IMR-90 (cell line): ENCODE measurements around the gene HORMAD2. TPM values are rescaled to one million over a fixed set of nuclear protein-coding genes. Genes with fewer than 3 reads are reported as not detected.

Experiments
- ATAC-seq: fragments of 200-7000 bp; cut with Tn5 transposase; 2 replicates; pipeline ENCODE4 v1.9.1; 2020; ENCODE audit warnings: low read depth, mild to moderate bottlenecking, moderate library complexity
- BruUV-seq: library from RNA; stranded (reverse); fragments of 400-500 nt; replicated peaks from 2 replicates; lab custom pipeline; 2021; lab: Mats Ljungman, UMichigan
- CTCF ChIA-PET: fragments of 300-600 bp; formaldehyde crosslinking; extraction: SDS; loops from one replicate; lab custom pipeline; 2021; ENCODE audit warnings: antibody characterized with exemption; lab: Yijun Ruan, JAX
- POLR2A ChIA-PET: fragments of 300-600 bp; sonication (Branson Sonifier 250); formaldehyde crosslinking; loops from one replicate; lab custom pipeline; 2022; ENCODE audit warnings: antibody characterized with exemption; ENCODE audit not compliant: unreplicated experiment; lab: Charles Lee
- DNase-seq: peaks from one replicate; pipeline ENCODE4 v3.0.0; 2013
- H2AFZ ChIP-seq: replicated peaks from 2 replicates; pipeline ENCODE3; 2013; ENCODE audit warnings: low read length, mild to moderate bottlenecking; ENCODE audit not compliant: poor library complexity
- H2AK5ac ChIP-seq: 2 replicates; pipeline ENCODE4 v1.6.1; 2013; ENCODE audit warnings: low read depth, low read length, inconsistent platforms
- H2AK9ac ChIP-seq: replicated peaks from 2 replicates; pipeline ENCODE3; 2013; ENCODE audit warnings: mild to moderate bottlenecking, low read depth, low read length, moderate library complexity; ENCODE audit not compliant: poor library complexity
- H2BK120ac ChIP-seq: 2 replicates; pipeline ENCODE4 v1.6.1; 2013; ENCODE audit warnings: low read depth, low read length, inconsistent platforms
- H2BK15ac ChIP-seq: 3 replicates; pipeline ENCODE4 v1.6.1; 2013; ENCODE audit warnings: low read depth, low read length, inconsistent platforms
- H2BK20ac ChIP-seq: 2 replicates; pipeline ENCODE4 v1.6.1; 2013; ENCODE audit warnings: low read depth, mild to moderate bottlenecking, inconsistent platforms, low read length, moderate library complexity
- H2BK5ac ChIP-seq: 2 replicates; pipeline ENCODE4 v1.6.1; 2013; ENCODE audit warnings: mild to moderate bottlenecking, low read depth, low read length, inconsistent platforms; ENCODE audit not compliant: poor library complexity, severe bottlenecking
- H3K14ac ChIP-seq: replicated peaks from 2 replicates; pipeline ENCODE4 v1.6.1; 2013; ENCODE audit warnings: low read depth, low read length, inconsistent platforms
- H3K18ac ChIP-seq: 2 replicates; pipeline ENCODE4 v1.6.1; 2013; ENCODE audit warnings: low read depth, low read length, control low read depth
- H3K23ac ChIP-seq: 2 replicates; pipeline ENCODE4 v1.6.1; 2013; ENCODE audit warnings: low read depth, low read length, inconsistent platforms
- H3K27ac ChIP-seq: 2 replicates; pipeline ENCODE4 v1.5.1; 2013; ENCODE audit warnings: mild to moderate bottlenecking, control low read depth, low read length; ENCODE audit not compliant: insufficient read depth
- H3K27me3 ChIP-seq: 2 replicates; pipeline ENCODE4 v1.6.1; 2013; ENCODE audit warnings: low read length; ENCODE audit not compliant: control insufficient read depth, insufficient read depth
- H3K36me3 ChIP-seq: 2 replicates; pipeline ENCODE4 v1.6.1; 2013; ENCODE audit warnings: low read length, mixed read lengths; ENCODE audit not compliant: control insufficient read depth, insufficient read depth
- H3K4ac ChIP-seq: 2 replicates; pipeline ENCODE4 v1.6.1; 2013; ENCODE audit warnings: low read depth, low read length, inconsistent platforms
- H3K4me1 ChIP-seq: 2 replicates; pipeline ENCODE4 v1.6.1; 2013; ENCODE audit warnings: low read length, mixed read lengths; ENCODE audit not compliant: control insufficient read depth, insufficient read depth
- H3K4me2 ChIP-seq: 2 replicates; pipeline ENCODE4 v1.6.1; 2013; ENCODE audit warnings: low read depth, mild to moderate bottlenecking, control low read depth, low read length, moderate library complexity
- H3K4me3 ChIP-seq: 2 replicates; pipeline ENCODE4 v1.5.1; 2013; ENCODE audit warnings: low read depth, mild to moderate bottlenecking, control low read depth, low read length, moderate library complexity; ENCODE audit not compliant: insufficient read depth
- H3K56ac ChIP-seq: 2 replicates; pipeline ENCODE4 v1.6.1; 2013; ENCODE audit warnings: low read length, inconsistent platforms; ENCODE audit not compliant: insufficient read depth; ENCODE audit errors: extremely low read depth
- H3K79me1 ChIP-seq, 2 experiments: 2 replicates each; pipeline ENCODE4 v1.6.1; 2013; ENCODE audit warnings: low read length in 2 of 2, inconsistent platforms in 1 of 2, low read depth in 1 of 2
- H3K9ac ChIP-seq: 2 replicates; pipeline ENCODE4 v1.6.1; 2013; ENCODE audit warnings: low read depth, low read length, control low read depth
- H3K9me1 ChIP-seq: 2 replicates; pipeline ENCODE4 v1.6.1; 2013; ENCODE audit warnings: low read length, inconsistent platforms; ENCODE audit not compliant: insufficient read depth
- H3K9me3 ChIP-seq: 2 replicates; pipeline ENCODE4 v1.6.1; 2013; ENCODE audit warnings: low read length; ENCODE audit not compliant: control insufficient read depth, insufficient read depth
- H4K20me1 ChIP-seq: 2 replicates; pipeline ENCODE4 v1.6.1; 2013; ENCODE audit warnings: low read length, inconsistent platforms; ENCODE audit not compliant: insufficient read depth
- H4K5ac ChIP-seq: 2 replicates; pipeline ENCODE4 v1.6.1; 2013; ENCODE audit warnings: mild to moderate bottlenecking, low read depth, low read length, control low read depth
- H4K8ac ChIP-seq, 2 experiments: 2 replicates each; pipeline ENCODE4 v1.6.1; 2013; ENCODE audit warnings: low read depth in 2 of 2, low read length in 2 of 2, control low read depth in 1 of 2, inconsistent platforms in 1 of 2
- H4K91ac ChIP-seq: 2 replicates; pipeline ENCODE4 v1.6.1; 2013; ENCODE audit warnings: low read depth, low read length, inconsistent platforms; ENCODE audit not compliant: insufficient read depth
- BHLHE40 ChIP-seq: fragments of 150-350 bp; IDR thresholded peaks from 2 replicates; pipeline ENCODE4 v1.6.1; 2016; ENCODE audit warnings: mild to moderate bottlenecking, low read depth, low read length
- CEBPB ChIP-seq: IDR thresholded peaks from 2 replicates; pipeline ENCODE4 v1.6.1; 2012; ENCODE audit warnings: low read depth, low read length, improper control_type of control experiment
- CHD1 ChIP-seq: IDR thresholded peaks from 2 replicates; pipeline ENCODE4 v1.6.1; 2012; ENCODE audit warnings: low read depth, low read length, improper control_type of control experiment
- CTCF ChIP-seq: conservative IDR thresholded peaks from 2 replicates; pipeline ENCODE4 v1.5.1; 2012; ENCODE audit warnings: mild to moderate bottlenecking, low read depth, low read length, improper control_type of control experiment
- ELK1 ChIP-seq: fragments of 150-350 bp; IDR thresholded peaks from 2 replicates; pipeline ENCODE4 v1.6.1; 2016; ENCODE audit warnings: low read depth, mild to moderate bottlenecking, low read length, moderate library complexity, borderline replicate concordance
- FOS ChIP-seq: fragments of 150-350 bp; IDR thresholded peaks from 2 replicates; pipeline ENCODE4 v1.6.1; 2016; ENCODE audit warnings: low read depth, low read length
- MAFK ChIP-seq: IDR thresholded peaks from 2 replicates; pipeline ENCODE4 v1.6.1; 2012; ENCODE audit warnings: low read depth, low read length, improper control_type of control experiment
- MAZ ChIP-seq: IDR thresholded peaks from 2 replicates; pipeline ENCODE4 v1.6.1; 2012; ENCODE audit warnings: low read depth, mild to moderate bottlenecking, low read length, improper control_type of control experiment, moderate library complexity, borderline replicate concordance
- MXI1 ChIP-seq: IDR thresholded peaks from 2 replicates; pipeline ENCODE4 v1.6.1; 2012; ENCODE audit warnings: low read depth, mild to moderate bottlenecking, low read length, moderate library complexity, borderline replicate concordance
- NFE2L2 ChIP-seq: fragments of 150-350 bp; IDR thresholded peaks from 2 replicates; pipeline ENCODE4 v1.6.1; 2016; ENCODE audit warnings: low read depth, mild to moderate bottlenecking, low read length
- POLR2A ChIP-seq: IDR thresholded peaks from 2 replicates; pipeline ENCODE4 v1.6.1; 2012; ENCODE audit warnings: mild to moderate bottlenecking, low read depth, low read length
- RAD21 ChIP-seq: IDR thresholded peaks from 2 replicates; pipeline ENCODE4 v1.6.1; 2012; ENCODE audit warnings: low read length, improper control_type of control experiment
- RCOR1 ChIP-seq: IDR thresholded peaks from 2 replicates; pipeline ENCODE4 v1.6.1; 2012; ENCODE audit warnings: mild to moderate bottlenecking, low read length, improper control_type of control experiment; ENCODE audit not compliant: insufficient replicate concordance
- RFX5 ChIP-seq: IDR thresholded peaks from 2 replicates; pipeline ENCODE4 v1.8.0; 2012; ENCODE audit warnings: low read depth, mild to moderate bottlenecking, low read length, moderate library complexity
- SMC3 ChIP-seq: fragments of 150-350 bp; IDR thresholded peaks from 2 replicates; pipeline ENCODE4 v1.6.1; 2016; ENCODE audit warnings: low read depth, mild to moderate bottlenecking, antibody characterized with exemption, low read length, moderate library complexity
- USF2 ChIP-seq: fragments of 150-350 bp; IDR thresholded peaks from 2 replicates; pipeline ENCODE4 v1.6.1; 2017; ENCODE audit warnings: mild to moderate bottlenecking, antibody characterized with exemption, low read length, low read depth
- WGBS, 2 experiments: methylation state at CpG; one replicate each; pipeline versions ENCODE4 v1.1.5 to v1.1.7; 2013; ENCODE audit warnings: missing lambda C conversion rate in 2 of 2; ENCODE audit not compliant: insufficient read length in 1 of 2; ENCODE audit errors: extremely low coverage in 2 of 2; 5-methylcytosine and 5-hydroxymethylcytosine counted together
- dilution Hi-C: fragments of 300-500 bp; cut with HindIII; formaldehyde crosslinking; loops from one replicate; pipeline ENCODE4 v1.14.3; 2018; ENCODE audit warnings: low sequenced_read_pairs; ENCODE audit not compliant: unreplicated experiment
- in situ Hi-C: fragments of 300-500 bp; cut with MboI; formaldehyde crosslinking; loops from 3 replicates; pipeline ENCODE4 v1.14.3; 2019; ENCODE audit warnings: low sequenced_read_pairs, inconsistent platforms, mixed read lengths
- intact Hi-C: fragments of 100-400 bp; cut with micrococcal nuclease; formaldehyde crosslinking; loops from 2 replicates; pipeline ENCODE4 v1.10.0; 2022
- polyA plus RNA-seq, 3 experiments: library from polyadenylated mRNA; depleted of rRNA; stranded (reverse); fragments of >200 nt; gene quantifications; 2 replicates each; pipeline ENCODE4 v1.2.3, GENCODE V29; 2012; ENCODE audit warnings: low replicate concordance in 1 of 3
- total RNA-seq: library from RNA; depleted of rRNA; stranded (reverse); fragments of >200 nt; gene quantifications from 2 replicates; pipeline ENCODE4 v1.2.3, GENCODE V29; 2012

HORMAD2 gene
- total and polyA plus RNA-seq, 2 of the 4 experiments (the other 2 are of a cell fraction): not detected

GRCh38 chr22:30114361-30114760, 34.1 kb downstream of the HORMAD2 start:
- peak overlapping the region; percentile 95; the same call in 1 of the 2 replicates for H3K27ac ChIP-seq

More at GRCh38 chr22:30114361-30114760, 34.1 kb downstream of the HORMAD2 start:
- H3K23ac ChIP-seq: peak overlapping the region; percentile 9; the same call in 1 of the 2 replicates
- no peak overlapping the region for H4K91ac ChIP-seq
- H2BK20ac ChIP-seq: peak overlapping the region; percentile 11; the same call in 1 of the 2 replicates
- peaks cover 8% of the 10 kb centered on the region for H3K9me1 ChIP-seq
- ATAC-seq: peak; percentile 59
- H4K5ac ChIP-seq: peak overlapping the region; percentile 67; the same call in 1 of the 2 replicates
- intact Hi-C loops: loop anchor here (2.0 to 5.0 kb wide), 3 partner anchors 43 to 92 kb away; no protein-coding TSS in a partner anchor
- ChIA-PET CTCF (interaction anchor here (0.7 to 1.0 kb wide), 2 partner anchors 68 to 149 kb away, joined by 3 to 4 read pairs; no protein-coding TSS in a partner anchor), POLR2A (no interaction called here)
- no peak overlapping the region for H2AK9ac ChIP-seq
- no peak overlapping the region for H2AFZ ChIP-seq
- H3K4ac ChIP-seq: no peak overlapping the region
- no TSS peak for BruUV-seq
- DNase-seq: peak; percentile 58
- H2BK120ac ChIP-seq: peak overlapping the region; percentile 15; the same call in 1 of the 2 replicates
- in situ Hi-C loops: loop anchor here (5.0 to 10.0 kb wide), 2 partner anchors 60 to 88 kb away; no protein-coding TSS in a partner anchor
- no peak overlapping the region for H2BK15ac ChIP-seq
- no peak overlapping the region for H3K4me3 ChIP-seq
- peaks cover 12% of the 10 kb centered on the region for H3K4me1 ChIP-seq
- H3K9ac ChIP-seq: no peak overlapping the region
- H3K79me1 ChIP-seq: no peaks in the 10 kb centered on the region
- peak overlapping the region; percentile 85 for H3K18ac ChIP-seq
- H2AK5ac ChIP-seq: no peak overlapping the region
- TF ChIP-seq NFE2L2: no peak
- no peak for TF ChIP-seq USF2
- TF ChIP-seq RCOR1: no peak
- no peak for TF ChIP-seq RFX5
- no peak for TF ChIP-seq RAD21
- TF ChIP-seq CEBPB: no peak
- no peak for TF ChIP-seq CHD1
- TF ChIP-seq SMC3: no peak
- TF ChIP-seq BHLHE40: no peak
- no peak for TF ChIP-seq MAFK
- TF ChIP-seq CTCF: no peak
- TF ChIP-seq FOS: no peak
- TF ChIP-seq ELK1: no peak
- TF ChIP-seq MAZ: no peak
- no peak for TF ChIP-seq MXI1
- no peak for TF ChIP-seq POLR2A
- H3K9me3 ChIP-seq: no peaks in the 10 kb centered on the region
- no peaks in the 10 kb centered on the region for H3K27me3 ChIP-seq
- no peaks in the 10 kb centered on the region for H3K36me3 ChIP-seq
- peak overlapping the region; percentile 48 for H2BK5ac ChIP-seq
- WGBS, 2 experiments: no CpG with 5 or more reads among the region's 1 CpG
- dilution Hi-C loops: no loop called here
- no peaks in the 10 kb centered on the region for H4K20me1 ChIP-seq
- 0 out of 2 replicates have a peak overlapping the region, but pooled peaks have one; percentile 6 for H3K4me2 ChIP-seq
- H3K56ac ChIP-seq: no peak overlapping the region
- H3K14ac ChIP-seq: no peak overlapping the region; the same call in 1 of the 2 replicates
- H4K8ac ChIP-seq: peak overlapping the region in 1 of 2 experiments; percentile 18; a peak in 2 of 4 replicates
